ENCODE results near the gene TRIM47.
"Not testable (repeated sequence)": the region's sequence is repeated elsewhere in the genome, so short reads cannot be mapped to it uniquely, and the experiment has no call there.

TRIM47 gene

DNA sequence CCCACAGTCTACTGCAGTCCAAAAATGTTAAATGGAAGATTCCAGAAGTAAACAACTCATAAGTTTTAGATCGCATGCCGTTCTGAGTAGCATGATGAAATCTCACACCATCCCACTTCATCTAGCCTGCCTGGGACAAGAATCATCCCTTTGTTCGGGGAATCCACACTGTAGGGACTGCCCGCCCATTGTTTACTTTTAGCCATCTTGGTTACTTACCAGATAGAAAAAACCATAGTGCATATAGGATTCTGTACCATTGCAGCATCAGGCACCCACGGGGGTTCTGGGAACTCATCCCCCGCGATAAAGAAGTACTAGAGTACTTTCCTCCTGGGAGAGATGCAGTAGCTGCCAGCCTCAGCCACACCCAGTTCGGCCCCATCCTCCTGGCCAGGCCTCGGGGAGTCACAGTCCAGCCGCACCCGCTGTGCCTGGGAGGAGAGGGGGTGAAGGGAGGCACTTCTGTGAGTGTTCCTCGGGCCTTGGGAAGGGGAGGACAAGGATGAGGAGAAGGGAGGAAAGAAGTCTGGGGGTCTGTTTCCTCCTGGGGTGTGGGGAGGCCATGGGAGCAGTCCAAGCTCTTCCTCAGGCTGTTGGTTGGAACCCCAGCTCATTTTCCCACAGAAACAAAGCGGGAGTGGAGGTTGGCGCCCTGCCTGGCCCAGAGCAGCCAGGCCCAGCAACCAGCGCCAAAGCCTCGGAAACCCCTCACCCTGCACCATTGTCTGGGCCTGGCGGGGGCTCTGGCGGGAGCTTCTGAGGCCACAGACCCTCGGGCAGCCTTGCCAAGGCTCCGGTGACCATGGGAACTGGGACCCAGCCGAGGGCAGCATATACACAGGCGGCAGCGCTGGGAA lies 8.9 kb downstream of the TRIM47 start:
- DNase-seq (ENCODE audit: low spot score) = no peak

DNA sequence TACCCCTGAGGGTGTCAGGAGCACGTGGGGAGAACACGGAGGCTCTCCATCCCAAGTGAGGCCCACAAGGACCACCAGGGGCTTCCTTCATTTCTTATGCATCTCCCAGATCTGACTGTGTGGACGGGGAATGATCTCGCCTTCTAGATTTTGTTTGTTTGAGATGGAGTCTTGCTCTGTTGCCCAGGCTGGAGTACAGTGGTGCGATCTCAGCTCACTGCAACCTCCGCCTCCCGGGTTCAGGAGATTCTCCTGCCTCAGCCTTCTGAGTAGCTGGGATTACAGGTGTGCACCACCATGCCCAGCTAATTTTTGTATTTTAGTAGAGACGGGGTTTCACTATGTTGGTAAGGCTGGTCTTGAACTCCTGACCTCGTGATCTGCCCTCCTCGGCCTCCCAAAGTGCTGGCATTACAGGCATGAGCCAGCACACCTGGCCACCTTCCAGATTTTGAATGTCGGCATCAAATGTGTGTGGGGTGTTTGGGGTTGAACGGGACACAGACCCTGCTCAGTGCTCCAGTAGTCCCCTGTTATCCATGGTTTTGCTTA lies 9.6 kb downstream of the TRIM47 start:
- DNase-seq (ENCODE audit: low spot score) = not testable (repeated sequence)

GRCh38 chr17:75865404-75866188 lies 12.8 kb downstream of the TRIM47 start:
- not testable (repeated sequence) for DNase-seq (ENCODE audit: low spot score)

- peak; percentile 43 for DNase-seq (ENCODE audit: low spot score)
Observed at GRCh38 chr17:75864887-75865286, 13.5 kb downstream of the TRIM47 start.

- peak; percentile 51 for DNase-seq (ENCODE audit: low spot score)
Observed at GRCh38 chr17:75864448-75864871, 13.9 kb downstream of the TRIM47 start.

DNA sequence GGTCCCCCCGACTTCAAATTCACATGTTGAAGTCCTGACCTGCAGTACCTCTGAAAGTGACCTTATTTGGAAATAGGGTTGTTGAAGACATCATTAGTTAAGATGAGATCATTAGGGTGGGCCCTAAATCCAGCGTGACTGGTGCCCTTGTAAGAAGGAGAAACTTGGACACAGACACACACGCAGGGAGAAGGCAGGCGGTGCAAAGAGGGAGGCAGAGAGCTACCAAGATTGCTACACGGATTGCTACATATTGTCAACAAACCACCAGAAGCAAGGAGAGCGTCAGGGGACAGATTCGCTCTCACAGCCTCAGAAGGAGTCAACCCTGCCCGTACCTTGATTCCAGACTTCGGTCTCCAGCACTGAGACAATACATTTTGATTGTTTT lies 16.5 kb downstream of the TRIM47 start:
- no peak for DNase-seq (ENCODE audit: low spot score)

GRCh38 chr17:75859358-75859757 lies 19.0 kb downstream of the TRIM47 start:
- DNase-seq (ENCODE audit: low spot score) = not testable (repeated sequence)

GRCh38 chr17:75856062-75856756 lies 22.2 kb downstream of the TRIM47 start:
- no peak for DNase-seq (ENCODE audit: low spot score)

- DNase-seq (ENCODE audit: low spot score) = peak; percentile 99
Observed at GRCh38 chr17:75855310-75856061, 22.9 kb downstream of the TRIM47 start, which contains the start of gene WBP2. TSS of gene WBP2 (minus strand) at chr17:75855335. CDS start at chr17:75855297, 38 bp downstream.

GRCh38 chr17:75854881-75855309 lies 23.5 kb downstream of the TRIM47 start:
- DNase-seq (ENCODE audit: low spot score) = no peak

DNA sequence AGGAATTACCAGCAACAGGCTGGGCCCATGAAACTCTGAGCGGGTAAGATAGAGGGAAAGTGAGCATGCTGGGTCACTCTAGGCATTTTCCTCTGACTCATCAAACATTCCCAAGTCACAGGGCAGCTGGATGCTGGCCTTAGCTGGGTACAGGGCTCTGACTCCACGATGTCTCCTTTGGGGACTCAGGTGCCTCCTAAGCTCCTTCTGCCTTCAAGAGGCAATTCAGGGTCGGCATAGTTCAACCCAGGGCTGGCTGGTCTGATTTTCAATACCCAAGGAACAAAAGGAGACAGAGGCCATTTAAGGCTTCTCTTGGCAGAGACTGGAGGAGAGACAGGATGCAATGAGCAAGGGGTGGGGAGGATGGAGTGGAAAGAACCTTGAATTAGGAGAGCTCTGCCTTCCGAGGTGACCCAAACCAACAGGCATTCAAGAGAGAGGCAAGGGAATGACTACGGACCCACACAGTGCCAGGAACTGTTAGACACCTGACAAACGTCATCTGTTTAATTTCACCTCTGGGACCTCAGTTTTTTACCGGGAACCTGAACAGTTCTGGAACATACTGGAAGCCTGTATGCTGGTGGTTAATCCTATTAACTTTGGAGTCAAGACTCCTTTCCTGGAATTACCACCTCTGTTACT lies 24.2 kb downstream of the TRIM47 start:
- DNase-seq (ENCODE audit: low spot score) = no peak

DNA sequence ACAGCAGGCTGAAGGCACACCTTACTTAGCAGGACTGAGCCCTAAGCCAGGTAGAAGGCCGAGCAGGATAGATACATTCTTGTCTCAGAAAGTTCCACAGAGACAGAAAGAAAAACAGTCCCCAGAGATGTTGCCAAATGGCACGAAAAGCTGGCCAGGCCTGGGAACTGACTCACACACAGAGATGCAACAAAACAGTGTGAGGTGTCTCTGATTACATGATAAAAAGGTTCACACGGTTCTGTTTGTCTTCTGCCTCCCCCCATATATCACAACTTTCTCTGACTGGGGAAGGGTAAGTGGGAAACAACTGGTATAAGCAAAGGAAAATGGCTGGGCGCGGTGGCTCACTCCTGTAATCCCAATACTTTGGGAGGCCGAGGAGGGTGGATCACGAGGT lies 24.9 kb downstream of the TRIM47 start:
- no peak for DNase-seq (ENCODE audit: low spot score)

DNA sequence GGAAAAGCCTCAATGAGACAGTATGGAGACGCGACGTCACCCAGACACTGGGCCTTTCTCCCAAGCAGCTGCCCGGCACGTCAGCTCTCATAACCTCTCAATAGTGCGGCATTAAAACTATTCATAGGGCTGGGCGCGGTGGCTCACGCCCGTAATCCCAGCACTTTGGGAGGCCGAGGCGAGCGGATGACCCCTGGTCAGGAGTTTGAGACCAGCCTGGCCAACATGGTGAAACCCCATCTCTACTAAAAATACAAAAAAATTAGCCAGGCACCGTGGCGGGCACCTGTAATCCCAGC lies 26.7 kb downstream of the TRIM47 start:
- DNase-seq (ENCODE audit: low spot score) = not testable (repeated sequence)

DNA sequence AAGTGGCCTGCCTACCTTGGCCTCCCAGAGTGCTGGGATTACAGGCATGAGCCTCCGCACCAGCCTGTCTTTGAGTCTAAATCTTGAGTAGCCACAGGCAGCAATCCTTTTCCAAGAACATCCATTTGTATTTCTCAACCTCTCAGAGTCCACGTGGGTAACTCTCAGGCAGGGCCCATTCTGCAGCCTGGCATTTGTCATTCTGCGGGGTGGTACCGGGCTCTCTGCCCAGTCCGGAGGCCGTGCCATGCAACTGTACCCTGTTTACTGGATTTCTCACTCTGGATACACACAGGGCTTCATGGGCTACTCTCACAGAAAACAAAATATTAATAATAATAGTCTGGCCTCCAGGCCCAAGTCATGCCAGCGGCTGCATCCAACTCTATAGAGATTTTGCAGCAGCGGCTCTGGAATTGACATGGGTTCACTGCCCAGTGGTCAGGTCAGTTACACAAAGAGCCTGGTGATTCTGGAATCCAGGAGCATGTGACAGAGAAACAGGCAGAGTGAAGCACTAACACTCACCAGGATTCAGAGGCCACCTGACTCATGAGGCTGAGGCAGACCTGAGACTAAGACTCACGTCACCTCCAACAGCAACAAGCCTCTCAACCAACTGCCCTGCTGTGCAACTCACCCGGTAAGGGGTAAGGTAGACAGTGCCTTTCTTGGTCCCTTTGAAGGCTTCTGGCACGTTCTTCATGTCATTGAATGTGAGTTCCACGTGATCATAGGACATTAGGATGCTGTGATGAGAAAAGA lies 27.3 kb downstream of the TRIM47 start:
- no peak for DNase-seq (ENCODE audit: low spot score)

- no peak for DNase-seq (ENCODE audit: low spot score)
Observed at GRCh38 chr17:75849724-75850123, 28.7 kb downstream of the TRIM47 start.

- no peak for DNase-seq (ENCODE audit: low spot score)
Observed at GRCh38 chr17:75849279-75849646, 29.1 kb downstream of the TRIM47 start.

- peak; percentile 84 for DNase-seq (ENCODE audit: low spot score)
Observed at GRCh38 chr17:75848523-75849278, 29.7 kb downstream of the TRIM47 start.

DNA sequence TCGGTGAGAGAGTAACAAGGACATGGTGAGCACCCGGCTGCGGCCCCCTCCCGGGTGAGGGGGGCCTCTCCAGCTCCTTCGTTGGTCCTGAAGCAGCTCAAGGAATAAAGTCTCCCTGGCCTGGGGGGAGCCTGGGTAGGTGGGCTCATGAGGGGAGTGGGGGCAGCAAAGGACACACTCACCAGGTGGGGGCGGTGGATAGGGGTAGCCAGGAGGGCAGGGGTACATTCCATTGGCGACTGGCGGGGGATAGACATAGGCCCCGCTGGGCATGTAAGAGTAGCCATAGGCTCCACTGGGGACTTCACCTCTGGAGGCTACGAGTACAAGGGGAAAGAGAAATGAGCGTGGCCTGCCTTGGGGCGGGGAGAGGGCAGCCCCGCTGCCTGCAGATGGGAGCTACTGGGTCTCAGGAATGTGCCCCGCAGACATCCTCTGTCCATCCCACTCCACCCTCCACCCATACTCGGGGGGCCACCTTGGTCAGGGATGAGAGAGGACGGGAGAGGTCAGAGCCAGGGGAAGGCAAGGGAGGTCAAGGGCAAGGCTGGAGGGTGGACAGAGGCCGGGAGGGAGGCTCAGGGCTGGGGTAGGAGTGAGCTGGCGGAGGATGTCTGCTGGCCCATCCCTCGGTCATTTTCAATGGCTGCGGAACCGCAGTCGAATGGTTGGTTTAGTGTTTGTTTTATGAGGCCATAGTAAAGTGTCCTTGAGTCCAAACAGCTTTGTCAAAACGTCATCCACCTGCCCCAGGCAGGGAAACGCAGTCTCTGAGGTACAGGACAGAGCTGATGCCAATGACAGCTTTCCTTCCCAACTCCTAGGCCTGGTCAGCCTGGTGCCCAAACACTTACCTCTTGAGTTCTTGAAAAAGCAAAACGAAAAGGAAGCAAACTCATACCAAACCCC lies 30.5 kb downstream of the TRIM47 start:
- DNase-seq (ENCODE audit: low spot score) = no peak

Measured in CD4-positive, alpha-beta T cell treated with Interleukin-2 at 100 ng/mL for 4 hours (primary cell).